MM.1S (cell line): ENCODE data around the gene GINS3.

Experiments
- DNase-seq: peaks from one replicate; pipeline ENCODE4 v3.0.0-alpha.2; 2015
- H2AFZ ChIP-seq: fragments of 300-600 bp; sonication (generic); 2 replicates; pipeline ENCODE4 v1.6.0; 2016; ENCODE audit warnings: antibody characterized with exemption, low read length
- H3F3A ChIP-seq: fragments of 300-600 bp; sonication (generic); 2 replicates; pipeline ENCODE4 v1.6.1; 2016; ENCODE audit warnings: mild to moderate bottlenecking, antibody characterized with exemption, low read length, moderate library complexity, mixed read lengths; ENCODE audit not compliant: insufficient read depth
- H3K27ac ChIP-seq: fragments of 300-600 bp; sonication (generic); 2 replicates; pipeline ENCODE4 v1.5.1; 2016; ENCODE audit warnings: mild to moderate bottlenecking, low read length
- H3K27me3 ChIP-seq: fragments of 300-600 bp; sonication (generic); replicated peaks from 2 replicates; pipeline ENCODE4 v1.6.0; 2016; ENCODE audit warnings: low read length; ENCODE audit not compliant: insufficient read depth
- H3K36me3 ChIP-seq: fragments of 300-600 bp; sonication (generic); replicated peaks from 2 replicates; pipeline ENCODE4 v1.6.1; 2016; ENCODE audit warnings: mild to moderate bottlenecking, low read length, mixed read lengths; ENCODE audit not compliant: insufficient read depth
- H3K4me1 ChIP-seq: fragments of 300-600 bp; sonication (generic); 2 replicates; pipeline ENCODE4 v1.6.1; 2016; ENCODE audit warnings: low read length, mixed read lengths
- H3K4me2 ChIP-seq: fragments of 300-600 bp; sonication (generic); 2 replicates; pipeline ENCODE4 v1.6.0; 2016; ENCODE audit warnings: low read depth, low read length
- H3K4me3 ChIP-seq: fragments of 300-600 bp; sonication (generic); 2 replicates; pipeline ENCODE4 v1.5.1; 2016; ENCODE audit warnings: low read length, mixed read lengths
- H3K79me2 ChIP-seq: fragments of 300-600 bp; sonication (generic); 2 replicates; pipeline ENCODE4 v1.6.1; 2016; ENCODE audit warnings: mixed run types, low read length, mixed read lengths
- H3K9ac ChIP-seq: fragments of 300-600 bp; sonication (generic); 2 replicates; pipeline ENCODE4 v1.6.1; 2016; ENCODE audit warnings: low read length, mixed read lengths
- H3K9me2 ChIP-seq: fragments of 300-600 bp; sonication (generic); replicated peaks from 2 replicates; pipeline ENCODE4 v1.6.1; 2016; ENCODE audit warnings: mild to moderate bottlenecking, low read length, mixed read lengths; ENCODE audit not compliant: insufficient read depth
- H3K9me3 ChIP-seq: fragments of 300-600 bp; sonication (generic); replicated peaks from 2 replicates; pipeline ENCODE4 v1.6.1; 2016; ENCODE audit warnings: mild to moderate bottlenecking, low read length, mixed read lengths; ENCODE audit not compliant: insufficient read depth
- H4K20me1 ChIP-seq: fragments of 300-600 bp; sonication (generic); 2 replicates; pipeline ENCODE4 v1.6.1; 2016; ENCODE audit warnings: mild to moderate bottlenecking, low read length, moderate library complexity, mixed read lengths; ENCODE audit not compliant: insufficient read depth
- CTCF ChIP-seq: fragments of 300-600 bp; sonication (generic); IDR thresholded peaks from 2 replicates; pipeline ENCODE4 v1.5.1; 2016; ENCODE audit warnings: antibody characterized with exemption, low read length, mixed read lengths
- EZH2 ChIP-seq: fragments of 300-600 bp; sonication (generic); optimal IDR thresholded peaks from 2 replicates; pipeline ENCODE3; 2017; ENCODE audit warnings: low read depth, mild to moderate bottlenecking, antibody characterized with exemption, low read length, mixed read lengths
- EZH2phosphoT487 ChIP-seq: fragments of 300-600 bp; sonication (generic); IDR thresholded peaks from 2 replicates; pipeline ENCODE4 v1.6.1; 2018; ENCODE audit warnings: antibody characterized with exemption, low read length

Gene GINS3

GRCh38 chr16:58418026-58418425, 25.8 kb downstream of the GINS3 start:
- Histone ChIP-seq H3K4me1 (no peaks in the 10 kb centered on the region), H4K20me1 (no peaks in the 10 kb centered on the region), H3K9ac (no peak overlapping the region), H3F3A (no peaks in the 10 kb centered on the region), H3K79me2 (no peaks in the 10 kb centered on the region), H3K9me2 (no peaks in the 10 kb centered on the region), H3K36me3 (no peaks in the 10 kb centered on the region), H3K4me2 (no peak overlapping the region), H3K4me3 (no peak overlapping the region), H2AFZ (no peak overlapping the region), H3K9me3 (no peaks in the 10 kb centered on the region), H3K27ac (no peak overlapping the region), H3K27me3 (no peaks in the 10 kb centered on the region)
- TF ChIP-seq EZH2phosphoT487 (no peak), CTCF (no peak), EZH2 (no peak)
- no peak for DNase-seq

- Histone ChIP-seq H3K4me1 (no peaks in the 10 kb centered on the region), H3F3A (no peaks in the 10 kb centered on the region), H3K27me3 (no peaks in the 10 kb centered on the region), H3K36me3 (no peaks in the 10 kb centered on the region), H3K79me2 (no peaks in the 10 kb centered on the region), H3K9ac (no peak overlapping the region), H3K9me3 (no peaks in the 10 kb centered on the region), H3K4me3 (no peak overlapping the region), H3K4me2 (no peak overlapping the region), H3K27ac (no peak overlapping the region), H3K9me2 (no peaks in the 10 kb centered on the region), H2AFZ (no peak overlapping the region), H4K20me1 (no peaks in the 10 kb centered on the region)
- TF ChIP-seq EZH2 (no peak), CTCF (no peak), EZH2phosphoT487 (no peak)
- no peak for DNase-seq
Observed at GRCh38 chr16:58418601-58419000, 26.3 kb downstream of the GINS3 start.

GRCh38 chr16:58419241-58419990, 27.1 kb downstream of the GINS3 start:
- H2AFZ ChIP-seq: no peak overlapping the region
- no peak for DNase-seq

More at GRCh38 chr16:58419241-58419990, 27.1 kb downstream of the GINS3 start:
- Histone ChIP-seq H3F3A (no peaks in the 10 kb centered on the region), H3K9me3 (no peaks in the 10 kb centered on the region), H3K27ac (no peak overlapping the region), H3K4me3 (no peak overlapping the region), H3K36me3 (no peaks in the 10 kb centered on the region), H3K27me3 (no peaks in the 10 kb centered on the region), H3K4me2 (no peak overlapping the region), H3K9ac (no peak overlapping the region), H4K20me1 (no peaks in the 10 kb centered on the region), H3K4me1 (no peaks in the 10 kb centered on the region), H3K9me2 (no peaks in the 10 kb centered on the region), H3K79me2 (no peaks in the 10 kb centered on the region)
- TF ChIP-seq EZH2: no peak
- no peak for TF ChIP-seq EZH2phosphoT487
- TF ChIP-seq CTCF: no peak
